ENCODE results near the gene RNU4-1. TPM values are rescaled to one million over a fixed set of nuclear protein-coding genes. Genes with fewer than 3 reads are reported as not detected.

The RNU4-1 gene
- total RNA-seq (2021; ENCODE audit: unreplicated experiment): 2,323 TPM
- polyA plus RNA-seq (2012): 25.9 and 42.2 TPM in 2 replicates
- Bru-seq, nascent RNA: percentile 98 among the genes with signal in this experiment
- BruChase-seq, experiment 1, labeled RNA remaining after a 6-hour chase: percentile 66 among the genes with signal in this experiment
- BruChase-seq, experiment 2, labeled RNA remaining after a 2-hour chase: percentile 45 among the genes with signal in this experiment
- long read RNA-seq: 0 reads

DNA sequence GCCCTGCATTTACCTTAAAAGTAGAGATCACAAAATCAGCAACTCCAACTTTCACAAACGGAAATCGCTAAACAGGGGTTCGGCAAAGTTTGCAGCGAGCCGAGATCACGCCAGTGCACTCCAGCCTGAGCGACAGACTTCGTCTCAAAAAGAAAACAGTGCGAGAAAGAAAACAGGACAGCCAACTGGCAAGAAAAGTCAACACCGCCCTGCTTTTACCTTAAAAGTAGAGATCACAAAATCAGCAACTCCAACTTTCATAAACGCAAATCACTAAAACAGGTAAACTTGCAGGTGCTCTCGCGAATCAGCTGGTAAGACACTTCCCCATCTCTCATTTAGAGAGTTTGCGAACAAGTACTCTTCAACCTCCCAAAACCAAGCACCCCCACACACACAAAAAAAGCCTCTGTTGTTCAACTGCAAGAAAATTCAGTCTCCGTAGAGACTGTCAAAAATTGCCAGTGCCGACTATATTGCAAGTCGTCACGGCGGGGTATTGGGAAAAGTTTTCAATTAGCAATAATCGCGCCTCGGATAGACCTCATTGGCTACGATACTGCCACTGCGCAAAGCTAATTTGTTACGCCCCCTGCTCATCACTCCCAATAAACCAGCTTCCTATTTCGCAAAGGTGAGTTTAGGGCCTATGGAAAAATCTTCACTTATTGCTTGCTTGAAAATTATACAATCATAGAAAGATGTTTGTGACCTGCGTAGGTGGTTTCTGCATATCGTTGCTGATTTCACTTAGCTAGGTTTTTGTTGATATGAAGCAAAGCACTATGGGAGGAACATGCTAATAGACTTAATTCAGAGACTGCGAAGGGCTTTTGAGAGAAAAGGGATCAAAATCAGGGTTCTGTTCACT lies at the start of gene RNU4-1:
Gene RNU4-1, minus strand, starts transcription at position 577 of the 871 bp plus-strand sequence.
- Histone ChIP-seq H2AFZ (ENCODE audit: low read depth, low read length, poor library complexity, severe bottlenecking) (peak within 1 kb of the TSS; percentile 98), H3K36me3 (ENCODE audit: control insufficient read depth in 1 of 2, insufficient read depth in 2 of 2, low read length in 2 of 2) (no peaks in the 10 kb centered on the region), H3K4me3 (replicated peaks in 1 of 2; ENCODE audit: low read depth in 1 of 2, low read length in 2 of 2) (peak within 1 kb of the TSS; percentile 47 to 56), H3K27ac (ENCODE audit: low read depth, low read length) (peak within 1 kb of the TSS; percentile 84), H3K9me3 (ENCODE audit: control insufficient read depth in 1 of 2, insufficient read depth in 1 of 2, low read depth in 1 of 2, low read length in 2 of 2) (no peaks in the 10 kb centered on the region), H3K9me2 (ENCODE audit: insufficient read depth) (no peaks in the 10 kb centered on the region), H3K9ac (ENCODE audit: low read length) (peak within 1 kb of the TSS; percentile 78), H3K27me3 (ENCODE audit: insufficient read depth, low read length) (no peaks in the 10 kb centered on the region), H4K20me1 (ENCODE audit: insufficient read depth) (no peaks in the 10 kb centered on the region), H3K79me2 (ENCODE audit: insufficient read depth, low read length) (no peaks in the 10 kb centered on the region), H3K4me2 (ENCODE audit: low read length) (peak within 1 kb of the TSS; percentile 83), H3K4me1 (ENCODE audit: control insufficient read depth in 1 of 2, insufficient read depth in 2 of 2, low read length in 2 of 2) (peaks cover 10 to 36% of the 10 kb centered on the region in 2 experiments)
- peak; percentile 60 for ATAC-seq
- POLR2A ChIA-PET: interaction anchor here (0.6 to 8.0 kb wide), 25 partner anchors 10 to 319 kb away, joined by 3 to 394 read pairs (median 10); partner anchors contain the start of genes COX6A1, DYNLL1, PLA2G1B and PXN
- CTCF ChIA-PET: interaction anchor here (1.0 to 3.2 kb wide), 5 partner anchors 9 to 92 kb away, joined by 3 to 32 read pairs (median 12); partner anchors contain the start of genes RPLP0 and SIRT4
- intact Hi-C loops (cut with micrococcal nuclease): no loop called here
- RAD21 ChIA-PET (ENCODE audit: low non-redundant PET in 1 of 2, low total read pairs in 2 of 2, uncharacterized antibody in 2 of 2, unreplicated experiment in 2 of 2): no interaction called here
- peak; percentile 99 for DNase-seq (ENCODE audit: low read depth, low spot score)
- BruUV-seq (replicated peaks): no TSS peak
- TF ChIP-seq ELF1 (IDR thresholded peaks at IDR 0.05; ENCODE audit: borderline replicate concordance, low read depth) (no peak; the same call in 1 of the 2 replicates), FOSL1 (IDR thresholded peaks at IDR 0.05; ENCODE audit: low read depth) (peak; percentile 55), CEBPB (IDR thresholded peaks at IDR 0.05; ENCODE audit: low read depth) (peak; percentile 90), CBX3 (IDR thresholded peaks at IDR 0.05; ENCODE audit: low read depth) (peak; percentile 98), EGR1 (IDR thresholded peaks at IDR 0.05; ENCODE audit: low read depth) (peak; percentile 76), ZFX (IDR thresholded peaks at IDR 0.05) (no peak), EZH2phosphoT487 (IDR thresholded peaks at IDR 0.05; ENCODE audit: borderline replicate concordance) (no peak), SIN3A (IDR thresholded peaks at IDR 0.05; ENCODE audit: low read depth) (peak; percentile 100), MAX (IDR thresholded peaks at IDR 0.05) (peak; percentile 71), POLR2AphosphoS5 (IDR thresholded peaks at IDR 0.05; ENCODE audit: low read depth, low read length) (peak; percentile 100), SP1 (IDR thresholded peaks at IDR 0.05; ENCODE audit: low read depth) (peak; percentile 95), POLR2A (IDR thresholded peaks at IDR 0.05; ENCODE audit: borderline replicate concordance, extremely low read depth, insufficient read depth, insufficient read length) (peak; percentile 100), EZH2 (IDR thresholded peaks at IDR 0.05) (no peak), SRF (IDR thresholded peaks at IDR 0.05; ENCODE audit: low read depth) (peak; percentile 84), JUND (IDR thresholded peaks at IDR 0.05) (peak; percentile 89), CTCF (IDR thresholded peaks at IDR 0.05 in 2 of 3, conservative IDR thresholded peaks at IDR 0.05 in 1 of 3; ENCODE audit: borderline replicate concordance in 1 of 3, insufficient read depth in 1 of 3, low read depth in 2 of 3, low read length in 2 of 3) (0 out of 6 replicates have a peak, but pooled peaks of 1 of the 3 experiments have one; percentile 6), ZNF274 (IDR thresholded peaks at IDR 0.05; ENCODE audit: low read depth, low read length) (no peak)
- TF ChIP-seq, protein P1, sequence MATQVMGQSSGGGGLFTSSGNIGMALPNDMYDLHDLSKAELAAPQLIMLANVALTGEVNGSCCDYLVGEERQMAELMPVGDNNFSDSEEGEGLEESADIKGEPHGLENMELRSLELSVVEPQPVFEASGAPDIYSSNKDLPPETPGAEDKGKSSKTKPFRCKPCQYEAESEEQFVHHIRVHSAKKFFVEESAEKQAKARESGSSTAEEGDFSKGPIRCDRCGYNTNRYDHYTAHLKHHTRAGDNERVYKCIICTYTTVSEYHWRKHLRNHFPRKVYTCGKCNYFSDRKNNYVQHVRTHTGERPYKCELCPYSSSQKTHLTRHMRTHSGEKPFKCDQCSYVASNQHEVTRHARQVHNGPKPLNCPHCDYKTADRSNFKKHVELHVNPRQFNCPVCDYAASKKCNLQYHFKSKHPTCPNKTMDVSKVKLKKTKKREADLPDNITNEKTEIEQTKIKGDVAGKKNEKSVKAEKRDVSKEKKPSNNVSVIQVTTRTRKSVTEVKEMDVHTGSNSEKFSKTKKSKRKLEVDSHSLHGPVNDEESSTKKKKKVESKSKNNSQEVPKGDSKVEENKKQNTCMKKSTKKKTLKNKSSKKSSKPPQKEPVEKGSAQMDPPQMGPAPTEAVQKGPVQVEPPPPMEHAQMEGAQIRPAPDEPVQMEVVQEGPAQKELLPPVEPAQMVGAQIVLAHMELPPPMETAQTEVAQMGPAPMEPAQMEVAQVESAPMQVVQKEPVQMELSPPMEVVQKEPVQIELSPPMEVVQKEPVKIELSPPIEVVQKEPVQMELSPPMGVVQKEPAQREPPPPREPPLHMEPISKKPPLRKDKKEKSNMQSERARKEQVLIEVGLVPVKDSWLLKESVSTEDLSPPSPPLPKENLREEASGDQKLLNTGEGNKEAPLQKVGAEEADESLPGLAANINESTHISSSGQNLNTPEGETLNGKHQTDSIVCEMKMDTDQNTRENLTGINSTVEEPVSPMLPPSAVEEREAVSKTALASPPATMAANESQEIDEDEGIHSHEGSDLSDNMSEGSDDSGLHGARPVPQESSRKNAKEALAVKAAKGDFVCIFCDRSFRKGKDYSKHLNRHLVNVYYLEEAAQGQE (IDR thresholded peaks at IDR 0.05; ENCODE audit: low read depth): no peak
- TF ChIP-seq, protein P2, sequence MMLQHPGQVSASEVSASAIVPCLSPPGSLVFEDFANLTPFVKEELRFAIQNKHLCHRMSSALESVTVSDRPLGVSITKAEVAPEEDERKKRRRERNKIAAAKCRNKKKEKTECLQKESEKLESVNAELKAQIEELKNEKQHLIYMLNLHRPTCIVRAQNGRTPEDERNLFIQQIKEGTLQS (IDR thresholded peaks at IDR 0.05): no peak
